H1 (cell line): Measurements from ENCODE around the gene POU2F1. TPM values are rescaled to one million over a fixed set of nuclear protein-coding genes. Genes with fewer than 3 reads are reported as not detected.

Experiments used
- CTCF ChIA-PET: fragments of 300-600 bp; sonication (Branson Sonifier 250); formaldehyde crosslinking; loops from one replicate; lab custom pipeline; 2021; ENCODE audit not compliant: partially characterized antibody; lab: Charles Lee
- POLR2A ChIA-PET: fragments of 300-600 bp; sonication (Branson Sonifier 250); formaldehyde crosslinking; loops from one replicate; lab custom pipeline; 2021; ENCODE audit warnings: inconsistent platforms; ENCODE audit not compliant: partially characterized antibody; lab: Charles Lee
- DNase-seq, 2 experiments: peaks; one replicate each; pipeline versions ENCODE4 v3.0.0 to v3.0.0-alpha.2; 2010 to 2022; ENCODE audit warnings: low spot score in 2 of 2, low read depth in 1 of 2, mixed read lengths in 1 of 2
- FAIRE-seq: peaks from 2 replicates; lab custom pipeline; 2011; peaks lifted over from hg19 to GRCh38; lab: Jason Lieb, UNC
- H2AFZ ChIP-seq: 2 replicates; pipeline ENCODE4 v1.8.1; 2012; ENCODE audit warnings: low read length, inconsistent platforms
- H2AK5ac ChIP-seq: 2 replicates; pipeline ENCODE4 v1.6.1; 2013; ENCODE audit warnings: low read depth, low read length
- H2BK120ac ChIP-seq: replicated peaks from 2 replicates; pipeline ENCODE3; 2013; ENCODE audit warnings: low read depth, low read length, inconsistent platforms
- H2BK12ac ChIP-seq: 2 replicates; pipeline ENCODE4 v1.6.1; 2013; ENCODE audit warnings: low read depth, low read length
- H2BK15ac ChIP-seq: 2 replicates; pipeline ENCODE4 v1.6.1; 2013; ENCODE audit warnings: low read length
- H2BK20ac ChIP-seq: 2 replicates; pipeline ENCODE4 v1.6.1; 2013; ENCODE audit warnings: low read length
- H2BK5ac ChIP-seq: 2 replicates; pipeline ENCODE4 v1.6.1; 2013; ENCODE audit warnings: low read depth, low read length
- H3K14ac ChIP-seq: 2 replicates; pipeline ENCODE4 v1.6.1; 2013; ENCODE audit warnings: inconsistent platforms; ENCODE audit not compliant: insufficient read length
- H3K18ac ChIP-seq: 2 replicates; pipeline ENCODE4 v1.6.1; 2013; ENCODE audit warnings: low read length; ENCODE audit errors: extremely low read depth
- H3K23ac ChIP-seq: 2 replicates; pipeline ENCODE4 v1.6.1; 2013; ENCODE audit warnings: inconsistent platforms; ENCODE audit not compliant: insufficient read length
- H3K23me2 ChIP-seq: 2 replicates; pipeline ENCODE4 v1.6.1; 2013; ENCODE audit warnings: low read depth, low read length
- H3K27ac ChIP-seq: 2 replicates; pipeline ENCODE4 v1.6.1; 2011; ENCODE audit warnings: low read depth, low read length, inconsistent platforms
- H3K27me3 ChIP-seq, 4 experiments: replicated peaks in 1 of 4; 1 replicate in 1 of 4; 2 replicates in 3 of 4; pipeline versions ENCODE4 v1.6.1 to v1.8.1; 2011 to 2013; ENCODE audit warnings: low read length in 3 of 4, mild to moderate bottlenecking in 3 of 4, inconsistent platforms in 2 of 4, mixed read lengths in 2 of 4, moderate library complexity in 1 of 4; ENCODE audit not compliant: control insufficient read depth in 3 of 4, insufficient read depth in 3 of 4; ENCODE audit errors: extremely low read depth in 1 of 4
- H3K36me3 ChIP-seq, 4 experiments: 2 replicates each; pipeline versions ENCODE4 v1.6.1 to v1.8.1; 2011 to 2013; ENCODE audit warnings: mild to moderate bottlenecking in 4 of 4, low read length in 3 of 4, moderate library complexity in 2 of 4, control low read depth in 1 of 4, inconsistent platforms in 1 of 4; ENCODE audit not compliant: insufficient read depth in 4 of 4, control insufficient read depth in 2 of 4
- H3K4ac ChIP-seq: replicated peaks from 2 replicates; pipeline ENCODE3; 2013; ENCODE audit warnings: low read length, low read depth, mixed read lengths, inconsistent platforms; ENCODE audit not compliant: insufficient read length
- H3K4me1 ChIP-seq, 4 experiments: replicated peaks in 1 of 4; 1 replicate in 1 of 4; 2 replicates in 3 of 4; pipeline versions ENCODE4 v1.6.1 to v1.8.1; 2011 to 2013; ENCODE audit warnings: low read length in 3 of 4, inconsistent platforms in 2 of 4, mixed read lengths in 1 of 4; ENCODE audit not compliant: insufficient read depth in 4 of 4, control insufficient read depth in 3 of 4
- H3K4me2 ChIP-seq, 2 experiments: 2 replicates each; pipeline versions ENCODE4 v1.6.1 to v1.8.1; 2011 to 2013; ENCODE audit warnings: low read depth in 2 of 2, low read length in 2 of 2, control low read depth in 1 of 2, inconsistent platforms in 1 of 2, mild to moderate bottlenecking in 1 of 2; ENCODE audit not compliant: insufficient read depth in 1 of 2
- H3K4me3 ChIP-seq, 4 experiments: fragments of 200-600, 300-600 bp in 1 of 4; sonication (generic), shearing (Covaris generic), sonication (Bioruptor Twin) in 1 of 4; 2 replicates each; pipeline versions ENCODE4 v1.5.1 to v1.8.1; 2011 to 2016; ENCODE audit warnings: low read length in 4 of 4, low read depth in 3 of 4, control low read depth in 2 of 4, inconsistent platforms in 2 of 4, mild to moderate bottlenecking in 2 of 4, mixed read lengths in 1 of 4, moderate library complexity in 1 of 4; ENCODE audit not compliant: insufficient read depth in 2 of 4; ENCODE audit errors: extremely low read depth in 1 of 4
- H3K56ac ChIP-seq: replicated peaks from 2 replicates; pipeline ENCODE3; 2013; ENCODE audit warnings: low read depth, mild to moderate bottlenecking, mixed read lengths, low read length, inconsistent platforms; ENCODE audit not compliant: insufficient read length
- H3K79me1 ChIP-seq: 2 replicates; pipeline ENCODE4 v1.6.1; 2013; ENCODE audit warnings: low read depth, low read length, control low read depth
- H3K79me2 ChIP-seq, 2 experiments: 2 replicates each; pipeline versions ENCODE4 v1.6.1 to v1.8.1; 2012 to 2013; ENCODE audit warnings: low read length in 2 of 2, mild to moderate bottlenecking in 2 of 2, inconsistent platforms in 1 of 2; ENCODE audit not compliant: insufficient read depth in 2 of 2, control insufficient read depth in 1 of 2
- H3K9ac ChIP-seq, 4 experiments: replicated peaks in 1 of 4; 1 replicate in 1 of 4; 2 replicates in 3 of 4; pipeline versions ENCODE4 v1.6.1 to v1.8.1; 2011 to 2013; ENCODE audit warnings: low read depth in 3 of 4, low read length in 3 of 4, control low read depth in 2 of 4, mild to moderate bottlenecking in 2 of 4, moderate library complexity in 2 of 4, inconsistent platforms in 1 of 4; ENCODE audit errors: extremely low read depth in 1 of 4
- H3K9me3 ChIP-seq, 2 experiments: 2 replicates each; pipeline versions ENCODE4 v1.6.1 to v1.8.1; 2012 to 2013; ENCODE audit warnings: mild to moderate bottlenecking in 2 of 2, moderate library complexity in 2 of 2, control low read depth in 1 of 2, inconsistent platforms in 1 of 2, low read depth in 1 of 2, low read length in 1 of 2, mixed read lengths in 1 of 2; ENCODE audit not compliant: insufficient read depth in 2 of 2
- H4K20me1 ChIP-seq, 2 experiments: replicated peaks in 1 of 2; 2 replicates each; pipeline versions ENCODE3 to v1.8.1; 2011 to 2013; ENCODE audit warnings: inconsistent platforms in 2 of 2, low read length in 2 of 2, mild to moderate bottlenecking in 1 of 2; ENCODE audit not compliant: insufficient read depth in 2 of 2, control insufficient read depth in 1 of 2
- H4K5ac ChIP-seq: 2 replicates; pipeline ENCODE4 v1.6.1; 2013; ENCODE audit warnings: low read length, low read depth, mixed read lengths, inconsistent platforms; ENCODE audit not compliant: insufficient read length
- H4K8ac ChIP-seq: 2 replicates; pipeline ENCODE4 v1.8.0; 2013; ENCODE audit warnings: mild to moderate bottlenecking, moderate library complexity, low read length, inconsistent platforms; ENCODE audit not compliant: insufficient read depth; ENCODE audit errors: extremely low read depth
- H4K91ac ChIP-seq: replicated peaks from 2 replicates; pipeline ENCODE3; 2013; ENCODE audit warnings: low read length, mixed read lengths, inconsistent platforms; ENCODE audit not compliant: insufficient read length
- EP300 ChIP-seq, 2 experiments: IDR thresholded peaks; 1 replicate in 1 of 2; 2 replicates in 1 of 2; pipeline ENCODE4 v1.6.1; 2011 to 2012; ENCODE audit warnings: low read depth in 2 of 2, low read length in 2 of 2, mild to moderate bottlenecking in 2 of 2, borderline replicate concordance in 1 of 2, inconsistent platforms in 1 of 2, moderate library complexity in 1 of 2
- JUND ChIP-seq: IDR thresholded peaks from 2 replicates; pipeline ENCODE4 v1.6.1; 2011; ENCODE audit warnings: mild to moderate bottlenecking, improper control_type of control experiment, low read length
- MAFK ChIP-seq: IDR thresholded peaks from 2 replicates; pipeline ENCODE4 v1.6.1; 2012; ENCODE audit warnings: low read depth, mild to moderate bottlenecking, improper control_type of control experiment, low read length
- WGBS, 2 experiments: shearing (Covaris generic) in 1 of 2; methylation state at CpG; one replicate each; pipeline versions ENCODE4 v1.1.6 to v1.1.7; 2013 to 2015; ENCODE audit warnings: low lambda C conversion rate in 2 of 2, mixed read lengths in 2 of 2, inconsistent platforms in 1 of 2, low coverage in 1 of 2, missing lambda C conversion rate in 1 of 2; ENCODE audit not compliant: insufficient replicate concordance in 2 of 2, insufficient coverage in 1 of 2, insufficient read length in 1 of 2; ENCODE audit errors: extremely low coverage in 1 of 2, missing lambda C conversion rate in 1 of 2; 5-methylcytosine and 5-hydroxymethylcytosine counted together
- polyA plus RNA-seq, 7 experiments: library from polyadenylated mRNA; depleted of rRNA in 3 of 7; stranded (reverse) in 5 of 7; unstranded in 2 of 7; fragments of >200 nt in 5 of 7; fragments of 200-250 nt in 2 of 7; gene quantifications; 1 replicate in 5 of 7; 2 replicates in 1 of 7; 4 replicates in 1 of 7; pipeline versions ENCODE4 v1.2.1 to v1.2.3, GENCODE V29; 2011 to 2013; ENCODE audit warnings: missing spikeins in 2 of 7, mixed read lengths in 2 of 7
- total RNA-seq: library from RNA; stranded (reverse); fragmentation: NEBNext Ultra II Directional; extraction: Animal tissue kit (Norgen Biotek cat#: 25700); gene quantifications from 2 replicates; pipeline ENCODE4 v1.2.1, GENCODE V29; 2021
- TF ChIP-seq, protein P1 (sequence below): IDR thresholded peaks from 2 replicates; pipeline ENCODE4 v1.6.1; 2012; ENCODE audit warnings: low read length, inconsistent platforms
- TF ChIP-seq, protein P2 (sequence below), 3 experiments: IDR thresholded peaks; 1 replicate in 2 of 3; 2 replicates in 1 of 3; pipeline versions ENCODE4 v1.5.1 to v1.6.1; 2011; ENCODE audit warnings: low read length in 3 of 3, mild to moderate bottlenecking in 3 of 3, inconsistent platforms in 2 of 3, low read depth in 1 of 3, moderate library complexity in 1 of 3; ENCODE audit not compliant: insufficient read depth in 1 of 3; ENCODE audit errors: control extremely low read depth in 1 of 3

Gene POU2F1
- total and polyA plus RNA-seq, 2 of the 8 experiments (the other 6 are each of a cell fraction or from before 2014, with no cell fraction given) = 37.0 to 57.2 TPM

DNA sequence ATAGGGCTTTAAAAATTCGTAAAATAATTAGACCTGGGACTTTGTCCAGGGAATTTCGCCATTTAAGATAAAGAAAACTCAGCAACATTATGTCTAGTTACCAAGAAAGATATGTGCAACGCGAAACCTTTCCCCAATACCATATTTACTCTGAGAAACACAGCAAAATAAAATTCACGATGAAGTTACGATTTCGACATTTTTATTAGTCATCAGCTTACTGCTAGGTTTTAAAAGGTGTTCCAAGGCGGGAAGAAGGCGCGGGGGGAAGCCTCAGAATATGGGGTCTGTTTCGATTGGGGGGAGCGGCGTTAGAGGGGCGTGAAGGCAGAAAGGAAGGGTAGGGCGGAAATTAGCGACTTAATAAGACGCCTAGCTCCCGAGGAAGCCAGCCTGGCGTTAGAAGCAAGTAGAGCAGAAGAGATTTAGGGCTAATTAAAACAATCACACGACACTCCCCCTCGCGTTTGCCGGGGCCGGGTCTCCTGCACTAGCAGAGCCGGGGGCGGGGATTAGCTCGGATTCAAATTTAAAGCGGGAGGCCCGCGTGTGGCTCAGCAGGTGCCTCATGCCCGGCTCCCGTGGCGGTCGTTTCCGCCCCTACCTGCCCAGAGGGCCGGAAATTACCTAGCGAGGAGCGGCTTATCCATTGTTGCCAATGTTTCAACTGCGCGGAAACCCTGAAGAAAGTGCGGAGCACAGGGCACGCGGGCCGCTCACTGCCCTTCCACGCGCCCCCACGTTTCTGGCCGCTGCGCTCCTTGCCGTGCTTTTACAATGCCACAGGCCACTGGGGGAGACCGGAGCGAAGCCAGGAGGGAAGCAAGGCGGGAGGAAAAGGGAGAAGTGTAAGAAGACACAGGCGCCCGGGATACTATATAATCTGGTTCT is 795 bp upstream of the POU2F1 start:
- Histone ChIP-seq H4K20me1 (peaks cover 3 to 5% of the 10 kb centered on the region in 2 experiments), H3K9ac (peak overlapping the region; percentile 82 to 97 (median 92)), H2BK20ac (peak overlapping the region; percentile 75; the same call in 1 of the 2 replicates), H3K23ac (no peak overlapping the region), H3K36me3 (no peaks in the 10 kb centered on the region), H3K23me2 (peaks cover 6% of the 10 kb centered on the region), H3K4me3 (peak overlapping the region; percentile 69 to 76 (median 72)), H4K8ac (peak overlapping the region; percentile 99), H3K4me1 (peaks cover 0 to 13% (median 0%) of the 10 kb centered on the region in 4 experiments; a peak in 4 of 7 replicates), H3K27ac (peak overlapping the region; percentile 99), H2BK15ac (peak overlapping the region; percentile 99), H2BK120ac (peak overlapping the region; percentile 90), H4K91ac (peak overlapping the region; percentile 98), H3K79me2 (peaks cover 15 to 30% of the 10 kb centered on the region in 2 experiments), H2AFZ (peak overlapping the region; percentile 20), H3K14ac (no peak overlapping the region), H2AK5ac (no peak overlapping the region; the same call in 1 of the 2 replicates), H4K5ac (peak overlapping the region; percentile 100), H3K4ac (peak overlapping the region; percentile 99), H3K18ac (peak overlapping the region; percentile 100), H3K79me1 (no peaks in the 10 kb centered on the region), H2BK5ac (peak overlapping the region; percentile 99), H3K56ac (peak overlapping the region; percentile 99), H3K9me3 (peaks cover 0 to 4% of the 10 kb centered on the region in 2 experiments; a peak in 1 of 4 replicates), H3K4me2 (peak overlapping the region; percentile 65 to 95), H2BK12ac (peak overlapping the region; percentile 72; the same call in 1 of the 2 replicates), H3K27me3 (no peaks in the 10 kb centered on the region)
- FAIRE-seq (peak; percentile 28), DNase-seq (peak; percentile 93 to 95)
- ChIA-PET CTCF (interaction anchor here (0.6 to 3.1 kb wide), 32 partner anchors 10 to 343 kb away, joined by 3 to 18 read pairs (median 4); no protein-coding TSS in a partner anchor), POLR2A (interaction anchor here (0.6 to 6.2 kb wide), 69 partner anchors 9 to 716 kb away, joined by 3 to 73 read pairs (median 4); partner anchors contain the start of genes CREG1, DCAF6, MPC2 and POGK)
- 2% methylated on average over 55 of the region's 55 CpGs; no CpG with 5 or more reads in 1 of the 2 experiments for WGBS, 2 experiments
- no peak for TF ChIP-seq JUND
- TF ChIP-seq MAFK = no peak
- 0 out of 3 replicates have a peak, but pooled peaks of 1 of the 2 experiments have one; percentile 1 for TF ChIP-seq EP300 (IDR thresholded peaks at IDR 0.05; ENCODE audit: borderline replicate concordance in 1 of 2, low read depth in 2 of 2, low read length in 2 of 2)
- TF ChIP-seq, protein P1, sequence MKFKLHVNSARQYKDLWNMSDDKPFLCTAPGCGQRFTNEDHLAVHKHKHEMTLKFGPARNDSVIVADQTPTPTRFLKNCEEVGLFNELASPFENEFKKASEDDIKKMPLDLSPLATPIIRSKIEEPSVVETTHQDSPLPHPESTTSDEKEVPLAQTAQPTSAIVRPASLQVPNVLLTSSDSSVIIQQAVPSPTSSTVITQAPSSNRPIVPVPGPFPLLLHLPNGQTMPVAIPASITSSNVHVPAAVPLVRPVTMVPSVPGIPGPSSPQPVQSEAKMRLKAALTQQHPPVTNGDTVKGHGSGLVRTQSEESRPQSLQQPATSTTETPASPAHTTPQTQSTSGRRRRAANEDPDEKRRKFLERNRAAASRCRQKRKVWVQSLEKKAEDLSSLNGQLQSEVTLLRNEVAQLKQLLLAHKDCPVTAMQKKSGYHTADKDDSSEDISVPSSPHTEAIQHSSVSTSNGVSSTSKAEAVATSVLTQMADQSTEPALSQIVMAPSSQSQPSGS = 0 out of 2 replicates have a peak, but pooled peaks have one; percentile 60
- TF ChIP-seq, protein P2, sequence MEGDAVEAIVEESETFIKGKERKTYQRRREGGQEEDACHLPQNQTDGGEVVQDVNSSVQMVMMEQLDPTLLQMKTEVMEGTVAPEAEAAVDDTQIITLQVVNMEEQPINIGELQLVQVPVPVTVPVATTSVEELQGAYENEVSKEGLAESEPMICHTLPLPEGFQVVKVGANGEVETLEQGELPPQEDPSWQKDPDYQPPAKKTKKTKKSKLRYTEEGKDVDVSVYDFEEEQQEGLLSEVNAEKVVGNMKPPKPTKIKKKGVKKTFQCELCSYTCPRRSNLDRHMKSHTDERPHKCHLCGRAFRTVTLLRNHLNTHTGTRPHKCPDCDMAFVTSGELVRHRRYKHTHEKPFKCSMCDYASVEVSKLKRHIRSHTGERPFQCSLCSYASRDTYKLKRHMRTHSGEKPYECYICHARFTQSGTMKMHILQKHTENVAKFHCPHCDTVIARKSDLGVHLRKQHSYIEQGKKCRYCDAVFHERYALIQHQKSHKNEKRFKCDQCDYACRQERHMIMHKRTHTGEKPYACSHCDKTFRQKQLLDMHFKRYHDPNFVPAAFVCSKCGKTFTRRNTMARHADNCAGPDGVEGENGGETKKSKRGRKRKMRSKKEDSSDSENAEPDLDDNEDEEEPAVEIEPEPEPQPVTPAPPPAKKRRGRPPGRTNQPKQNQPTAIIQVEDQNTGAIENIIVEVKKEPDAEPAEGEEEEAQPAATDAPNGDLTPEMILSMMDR (IDR thresholded peaks at IDR 0.05; ENCODE audit: control extremely low read depth in 1 of 3, insufficient read depth in 1 of 3, low read depth in 1 of 3, low read length in 3 of 3) = peak in 1 of 3 experiments; percentile 26; a peak in 1 of 4 replicates
